HL-60 (cell line): ENCODE results near the gene AFG3L2.

Source experiments
- GABPA ChIP-seq: IDR thresholded peaks from 2 replicates; pipeline ENCODE4 v1.6.1; 2012; ENCODE audit warnings: low read depth
- POLR2AphosphoS5 ChIP-seq: IDR thresholded peaks from 2 replicates; pipeline ENCODE4 v1.6.1; 2012; ENCODE audit warnings: low read depth
- TF ChIP-seq, protein P1 (sequence below): IDR thresholded peaks from one replicate; pipeline ENCODE4 v1.5.1; 2011; ENCODE audit warnings: low read length, control low read depth, inconsistent platforms; ENCODE audit not compliant: insufficient read depth
- TF ChIP-seq, protein P2 (sequence below): IDR thresholded peaks from 2 replicates; pipeline ENCODE4 v1.6.1; 2012; ENCODE audit warnings: low read depth; ENCODE audit not compliant: insufficient replicate concordance

GRCh38 chr18:12373116-12373770 lies 3.8 kb downstream of the AFG3L2 start:
- TF ChIP-seq, protein P1, sequence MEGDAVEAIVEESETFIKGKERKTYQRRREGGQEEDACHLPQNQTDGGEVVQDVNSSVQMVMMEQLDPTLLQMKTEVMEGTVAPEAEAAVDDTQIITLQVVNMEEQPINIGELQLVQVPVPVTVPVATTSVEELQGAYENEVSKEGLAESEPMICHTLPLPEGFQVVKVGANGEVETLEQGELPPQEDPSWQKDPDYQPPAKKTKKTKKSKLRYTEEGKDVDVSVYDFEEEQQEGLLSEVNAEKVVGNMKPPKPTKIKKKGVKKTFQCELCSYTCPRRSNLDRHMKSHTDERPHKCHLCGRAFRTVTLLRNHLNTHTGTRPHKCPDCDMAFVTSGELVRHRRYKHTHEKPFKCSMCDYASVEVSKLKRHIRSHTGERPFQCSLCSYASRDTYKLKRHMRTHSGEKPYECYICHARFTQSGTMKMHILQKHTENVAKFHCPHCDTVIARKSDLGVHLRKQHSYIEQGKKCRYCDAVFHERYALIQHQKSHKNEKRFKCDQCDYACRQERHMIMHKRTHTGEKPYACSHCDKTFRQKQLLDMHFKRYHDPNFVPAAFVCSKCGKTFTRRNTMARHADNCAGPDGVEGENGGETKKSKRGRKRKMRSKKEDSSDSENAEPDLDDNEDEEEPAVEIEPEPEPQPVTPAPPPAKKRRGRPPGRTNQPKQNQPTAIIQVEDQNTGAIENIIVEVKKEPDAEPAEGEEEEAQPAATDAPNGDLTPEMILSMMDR = no peak
- TF ChIP-seq GABPA = no peak
- TF ChIP-seq, protein P2, sequence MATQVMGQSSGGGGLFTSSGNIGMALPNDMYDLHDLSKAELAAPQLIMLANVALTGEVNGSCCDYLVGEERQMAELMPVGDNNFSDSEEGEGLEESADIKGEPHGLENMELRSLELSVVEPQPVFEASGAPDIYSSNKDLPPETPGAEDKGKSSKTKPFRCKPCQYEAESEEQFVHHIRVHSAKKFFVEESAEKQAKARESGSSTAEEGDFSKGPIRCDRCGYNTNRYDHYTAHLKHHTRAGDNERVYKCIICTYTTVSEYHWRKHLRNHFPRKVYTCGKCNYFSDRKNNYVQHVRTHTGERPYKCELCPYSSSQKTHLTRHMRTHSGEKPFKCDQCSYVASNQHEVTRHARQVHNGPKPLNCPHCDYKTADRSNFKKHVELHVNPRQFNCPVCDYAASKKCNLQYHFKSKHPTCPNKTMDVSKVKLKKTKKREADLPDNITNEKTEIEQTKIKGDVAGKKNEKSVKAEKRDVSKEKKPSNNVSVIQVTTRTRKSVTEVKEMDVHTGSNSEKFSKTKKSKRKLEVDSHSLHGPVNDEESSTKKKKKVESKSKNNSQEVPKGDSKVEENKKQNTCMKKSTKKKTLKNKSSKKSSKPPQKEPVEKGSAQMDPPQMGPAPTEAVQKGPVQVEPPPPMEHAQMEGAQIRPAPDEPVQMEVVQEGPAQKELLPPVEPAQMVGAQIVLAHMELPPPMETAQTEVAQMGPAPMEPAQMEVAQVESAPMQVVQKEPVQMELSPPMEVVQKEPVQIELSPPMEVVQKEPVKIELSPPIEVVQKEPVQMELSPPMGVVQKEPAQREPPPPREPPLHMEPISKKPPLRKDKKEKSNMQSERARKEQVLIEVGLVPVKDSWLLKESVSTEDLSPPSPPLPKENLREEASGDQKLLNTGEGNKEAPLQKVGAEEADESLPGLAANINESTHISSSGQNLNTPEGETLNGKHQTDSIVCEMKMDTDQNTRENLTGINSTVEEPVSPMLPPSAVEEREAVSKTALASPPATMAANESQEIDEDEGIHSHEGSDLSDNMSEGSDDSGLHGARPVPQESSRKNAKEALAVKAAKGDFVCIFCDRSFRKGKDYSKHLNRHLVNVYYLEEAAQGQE = no peak
- no peak for TF ChIP-seq POLR2AphosphoS5
